Liver (tissue), 9 donors: Measurements from ENCODE around the gene SCLT1. TPM values are rescaled to one million over a fixed set of nuclear protein-coding genes. Genes with fewer than 3 reads are reported as not detected.

Experiments used
- DNase-seq: peaks from one replicate; pipeline ENCODE4 v3.0.0-alpha.2; 2017; ENCODE audit warnings: low spot score
- H3K27ac ChIP-seq, 2 donors: one replicate each; pipeline ENCODE4 v1.7.0; 2013; ENCODE audit warnings: inconsistent platforms in 2 of 2, low read length in 2 of 2, control low read depth in 1 of 2, low read depth in 1 of 2, mild to moderate bottlenecking in 1 of 2
- H3K27me3 ChIP-seq, 4 donors: one replicate each; pipeline versions ENCODE4 v1.6.1 to v1.7.0; 2013; ENCODE audit warnings: low read length in 3 of 4, inconsistent platforms in 1 of 4, mild to moderate bottlenecking in 1 of 4, moderate library complexity in 1 of 4; ENCODE audit not compliant: control insufficient read depth in 4 of 4, insufficient read depth in 4 of 4
- H3K36me3 ChIP-seq, 4 donors: one replicate each; pipeline versions ENCODE4 v1.6.1 to v1.7.0; 2013; ENCODE audit warnings: low read length in 3 of 4, mild to moderate bottlenecking in 3 of 4, low read depth in 1 of 4, moderate library complexity in 1 of 4; ENCODE audit not compliant: control insufficient read depth in 4 of 4, insufficient read depth in 3 of 4
- H3K4me1 ChIP-seq, 4 donors: one replicate each; pipeline versions ENCODE4 v1.6.1 to v1.7.0; 2013; ENCODE audit warnings: low read length in 3 of 4, mild to moderate bottlenecking in 3 of 4, moderate library complexity in 1 of 4; ENCODE audit not compliant: control insufficient read depth in 4 of 4, insufficient read depth in 4 of 4
- H3K4me3 ChIP-seq, 3 donors: one replicate each; pipeline versions ENCODE4 v1.6.1 to v1.7.0; 2013; ENCODE audit warnings: low read length in 3 of 3, control low read depth in 1 of 3, low read depth in 1 of 3, mild to moderate bottlenecking in 1 of 3
- H3K9ac ChIP-seq, 2 donors: one replicate each; pipeline ENCODE4 v1.7.0; 2013; ENCODE audit warnings: low read length in 2 of 2, mild to moderate bottlenecking in 2 of 2, moderate library complexity in 2 of 2, control low read depth in 1 of 2, low read depth in 1 of 2
- H3K9me3 ChIP-seq, 4 donors: one replicate each; pipeline versions ENCODE4 v1.6.1 to v1.7.0; 2013; ENCODE audit warnings: low read length in 3 of 4; ENCODE audit not compliant: control insufficient read depth in 4 of 4
- CTCF ChIP-seq: fragments of 150-350 bp; IDR thresholded peaks from 2 replicates; pipeline ENCODE4 v1.5.1; 2017; ENCODE audit warnings: improper control_type of control experiment, low read depth, low read length; ENCODE audit not compliant: missing input control
- EGR1 ChIP-seq, 2 donors: IDR thresholded peaks; 2 replicates each; pipeline ENCODE4 v1.6.1; 2016 to 2018; ENCODE audit warnings: antibody characterized with exemption in 2 of 2, low read depth in 2 of 2
- FOXA1 ChIP-seq: IDR thresholded peaks from 2 replicates; pipeline ENCODE4 v1.6.1; 2016; ENCODE audit warnings: antibody characterized with exemption
- FOXA2 ChIP-seq: IDR thresholded peaks from 2 replicates; pipeline ENCODE4 v1.6.1; 2016; ENCODE audit warnings: antibody characterized with exemption
- GABPA ChIP-seq, 2 donors: IDR thresholded peaks in 1 of 2; conservative IDR thresholded peaks in 1 of 2; 2 replicates each; pipeline ENCODE4 v1.6.1; 2016; ENCODE audit warnings: antibody characterized with exemption in 2 of 2, mild to moderate bottlenecking in 1 of 2, moderate library complexity in 1 of 2
- HNF4A ChIP-seq, 2 donors: conservative IDR thresholded peaks; 2 replicates each; pipeline ENCODE4 v1.6.1; 2016; ENCODE audit warnings: antibody characterized with exemption in 2 of 2, mild to moderate bottlenecking in 2 of 2
- HNF4G ChIP-seq: IDR thresholded peaks from 2 replicates; pipeline ENCODE4 v1.6.1; 2016; ENCODE audit warnings: antibody characterized with exemption
- NR2F2 ChIP-seq: IDR thresholded peaks from 2 replicates; pipeline ENCODE4 v1.6.1; 2016; ENCODE audit warnings: antibody characterized with exemption
- RAD21 ChIP-seq, 2 donors: IDR thresholded peaks; 2 replicates each; pipeline ENCODE4 v1.6.1; 2016; ENCODE audit warnings: antibody characterized with exemption in 2 of 2, mild to moderate bottlenecking in 2 of 2
- SP1 ChIP-seq: IDR thresholded peaks from 2 replicates; pipeline ENCODE4 v1.6.1; 2018; ENCODE audit warnings: antibody characterized with exemption, mild to moderate bottlenecking
- TAF1 ChIP-seq: conservative IDR thresholded peaks from 2 replicates; pipeline ENCODE4 v1.6.1; 2016; ENCODE audit warnings: antibody characterized with exemption, mild to moderate bottlenecking
- YY1 ChIP-seq: IDR thresholded peaks from 2 replicates; pipeline ENCODE4 v1.6.1; 2016; ENCODE audit warnings: antibody characterized with exemption, mild to moderate bottlenecking
- WGBS: extraction: QIAGEN DNeasy Blood & Tissue Kit; methylation state at CpG from one replicate; pipeline ENCODE4 v1.1.7; 2013; 5-methylcytosine and 5-hydroxymethylcytosine counted together
- polyA plus RNA-seq, 2 donors: library from polyadenylated mRNA; stranded (reverse) in 1 of 2; unstranded in 1 of 2; fragments of 200-250 nt in 1 of 2; fragments of >200 nt in 1 of 2; fragmentation: Nextera tagmentation in 1 of 2; extraction: Ambion mirVana in 1 of 2; gene quantifications; one replicate each; pipeline versions ENCODE4 v1.2.1 to v1.2.3, GENCODE V29; 2013 to 2015
- total RNA-seq, 2 donors: library from RNA; depleted of rRNA; stranded (reverse); fragments of >200 nt; gene quantifications; one replicate each; pipeline ENCODE4 v1.2.3, GENCODE V29; 2014
- TF ChIP-seq, protein P1 (sequence below): IDR thresholded peaks from 2 replicates; pipeline ENCODE4 v1.6.1; 2016; ENCODE audit warnings: antibody characterized with exemption
- TF ChIP-seq, protein P2 (sequence below): IDR thresholded peaks from 2 replicates; pipeline ENCODE4 v1.6.1; 2016; ENCODE audit warnings: antibody characterized with exemption
- TF ChIP-seq, protein P3 (sequence below): IDR thresholded peaks from 2 replicates; pipeline ENCODE4 v1.6.1; 2016; ENCODE audit warnings: antibody characterized with exemption
- donor health status: healthy.
- donor health status: healthy.
- donor health status: healthy.
- donor health status: healthy.
- donor health status: healthy.

Gene SCLT1
- total and polyA plus RNA-seq, 4 donors: 1.2 to 14.2 (median 4.0) TPM

DNA sequence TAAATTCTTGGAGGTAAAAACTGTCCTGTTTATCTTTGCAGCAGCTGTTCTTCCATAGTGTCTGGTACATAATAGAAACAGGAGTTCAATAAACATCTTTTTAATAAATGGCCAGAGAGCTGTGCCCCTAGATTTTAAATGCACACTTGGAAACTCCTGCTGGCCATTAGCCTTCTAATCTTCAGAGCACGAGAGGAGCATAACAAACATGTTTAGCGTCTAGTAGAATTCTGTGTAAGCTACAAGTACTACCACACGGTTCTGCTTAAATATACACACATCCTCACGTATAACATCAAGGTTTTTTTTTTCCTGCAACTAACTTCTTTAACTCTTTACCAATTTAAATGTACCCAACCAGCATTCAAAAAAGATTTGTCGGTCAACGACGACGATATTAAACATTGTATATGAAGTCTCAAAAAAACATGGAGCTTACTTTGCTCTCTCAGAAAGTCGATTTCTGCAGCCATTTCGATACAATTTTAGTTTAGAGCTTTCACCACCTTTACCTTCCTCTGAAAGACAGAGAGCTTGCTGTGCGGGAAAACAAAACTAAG lies 628 bp downstream of the SCLT1 start:
- Histone ChIP-seq H3K9me3 (no peaks in the 10 kb centered on the region), H3K27me3 (no peaks in the 10 kb centered on the region), H3K4me1 (peaks cover 2 to 10% (median 2%) of the 10 kb centered on the region in 4 donors), H3K9ac (peak overlapping the region; percentile 83 to 85), H3K27ac (peak overlapping the region; percentile 92 to 98), H3K4me3 (peak overlapping the region; percentile 85 to 98 (median 88)), H3K36me3 (no peaks in the 10 kb centered on the region)
- TF ChIP-seq TAF1 (peak; percentile 29), RAD21 (IDR thresholded peaks at IDR 0.05) (no peak), EGR1 (IDR thresholded peaks at IDR 0.05; ENCODE audit: low read depth in 2 of 2) (no peak), HNF4A (conservative IDR thresholded peaks at IDR 0.05) (no peak), HNF4G (no peak)
- DNase-seq: no peak
- under 1% methylated on average over 11 of the region's 11 CpGs for WGBS

- WGBS: over 99% methylated on average over 2 of the region's 2 CpGs
- Histone ChIP-seq H3K9me3 (peaks cover 0 to 3% (median 0%) of the 10 kb centered on the region in 4 donors), H3K36me3 (no peaks in the 10 kb centered on the region), H3K4me1 (peaks cover 0 to 7% (median 2%) of the 10 kb centered on the region in 4 donors), H3K27ac (no peak overlapping the region), H3K27me3 (no peaks in the 10 kb centered on the region), H3K4me3 (no peak overlapping the region), H3K9ac (no peak overlapping the region)
- DNase-seq: no peak
- TF ChIP-seq FOXA1 (no peak), RAD21 (IDR thresholded peaks at IDR 0.05) (no peak)
- TF ChIP-seq, protein P1, sequence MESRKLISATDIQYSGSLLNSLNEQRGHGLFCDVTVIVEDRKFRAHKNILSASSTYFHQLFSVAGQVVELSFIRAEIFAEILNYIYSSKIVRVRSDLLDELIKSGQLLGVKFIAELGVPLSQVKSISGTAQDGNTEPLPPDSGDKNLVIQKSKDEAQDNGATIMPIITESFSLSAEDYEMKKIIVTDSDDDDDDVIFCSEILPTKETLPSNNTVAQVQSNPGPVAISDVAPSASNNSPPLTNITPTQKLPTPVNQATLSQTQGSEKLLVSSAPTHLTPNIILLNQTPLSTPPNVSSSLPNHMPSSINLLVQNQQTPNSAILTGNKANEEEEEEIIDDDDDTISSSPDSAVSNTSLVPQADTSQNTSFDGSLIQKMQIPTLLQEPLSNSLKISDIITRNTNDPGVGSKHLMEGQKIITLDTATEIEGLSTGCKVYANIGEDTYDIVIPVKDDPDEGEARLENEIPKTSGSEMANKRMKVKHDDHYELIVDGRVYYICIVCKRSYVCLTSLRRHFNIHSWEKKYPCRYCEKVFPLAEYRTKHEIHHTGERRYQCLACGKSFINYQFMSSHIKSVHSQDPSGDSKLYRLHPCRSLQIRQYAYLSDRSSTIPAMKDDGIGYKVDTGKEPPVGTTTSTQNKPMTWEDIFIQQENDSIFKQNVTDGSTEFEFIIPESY: no peak
Observed at GRCh38 chr4:129087516-129087915, 5.8 kb downstream of the SCLT1 start.

DNA sequence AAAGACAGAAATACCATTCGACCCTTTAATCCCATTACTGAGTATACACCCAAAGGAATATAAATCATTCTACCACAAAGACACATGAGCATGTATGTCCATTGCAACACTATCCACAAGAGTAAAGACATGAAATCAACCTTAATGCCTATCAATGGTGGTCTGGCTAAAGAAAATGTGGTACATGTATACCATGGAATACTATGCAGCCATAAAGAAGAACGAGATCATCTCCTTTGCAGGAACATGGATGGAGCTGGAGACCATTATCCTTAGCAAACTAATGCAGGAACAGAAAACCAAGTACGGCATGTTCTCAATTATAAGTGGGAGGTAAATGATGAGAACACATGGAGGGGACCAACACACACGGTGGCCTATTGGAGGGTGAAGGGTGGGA lies 7.9 kb downstream of the SCLT1 start:
- Histone ChIP-seq H3K36me3 (peaks cover 2 to 6% (median 4%) of the 10 kb centered on the region in 4 donors), H3K27ac (no peak overlapping the region), H3K27me3 (no peaks in the 10 kb centered on the region), H3K9ac (no peak overlapping the region), H3K4me1 (no peaks in the 10 kb centered on the region), H3K9me3 (peaks cover 0 to 3% (median under 1%) of the 10 kb centered on the region in 4 donors), H3K4me3 (no peak overlapping the region)
- no peak for DNase-seq
- 98% methylated on average over 4 of the region's 4 CpGs for WGBS
- TF ChIP-seq HNF4G (no peak), NR2F2 (no peak)

GRCh38 chr4:129082302-129082701 lies 11.0 kb downstream of the SCLT1 start:
- TF ChIP-seq, protein P2, sequence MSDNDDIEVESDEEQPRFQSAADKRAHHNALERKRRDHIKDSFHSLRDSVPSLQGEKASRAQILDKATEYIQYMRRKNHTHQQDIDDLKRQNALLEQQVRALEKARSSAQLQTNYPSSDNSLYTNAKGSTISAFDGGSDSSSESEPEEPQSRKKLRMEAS: no peak
- TF ChIP-seq EGR1 (IDR thresholded peaks at IDR 0.05; ENCODE audit: low read depth in 2 of 2): no peak
- TF ChIP-seq, protein P3, sequence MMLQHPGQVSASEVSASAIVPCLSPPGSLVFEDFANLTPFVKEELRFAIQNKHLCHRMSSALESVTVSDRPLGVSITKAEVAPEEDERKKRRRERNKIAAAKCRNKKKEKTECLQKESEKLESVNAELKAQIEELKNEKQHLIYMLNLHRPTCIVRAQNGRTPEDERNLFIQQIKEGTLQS: no peak
- no peak for TF ChIP-seq CTCF
- no peak for TF ChIP-seq SP1
- TF ChIP-seq YY1: no peak
- TF ChIP-seq FOXA2: no peak
- TF ChIP-seq FOXA1: no peak
- no peak for TF ChIP-seq GABPA (IDR thresholded peaks at IDR 0.05 in 1 of 2, conservative IDR thresholded peaks at IDR 0.05 in 1 of 2)
- TF ChIP-seq, protein P1: no peak
- WGBS: 96% methylated on average over 5 of the region's 5 CpGs
- H3K9ac ChIP-seq: no peak overlapping the region

More at GRCh38 chr4:129082302-129082701, 11.0 kb downstream of the SCLT1 start:
- Histone ChIP-seq H3K4me3 (no peak overlapping the region), H3K4me1 (no peaks in the 10 kb centered on the region), H3K9me3 (peaks cover 0 to 3% (median under 1%) of the 10 kb centered on the region in 4 donors), H3K27ac (no peak overlapping the region), H3K36me3 (peaks cover 3 to 10% (median 6%) of the 10 kb centered on the region in 4 donors), H3K27me3 (no peaks in the 10 kb centered on the region)
- no peak for DNase-seq
